ENCODE measurements around the gene SYNGR2. TPM values are rescaled to one million over a fixed set of nuclear protein-coding genes. Genes with fewer than 3 reads are reported as not detected.

SYNGR2 gene
- total and polyA plus RNA-seq, 9 of the 15 experiments (the other 6 are each of a cell fraction or from before 2014, with no cell fraction given): 1.4 to 173 (median 87.8) TPM

- TF ChIP-seq ZMIZ1 (IDR thresholded peaks at IDR 0.05; ENCODE audit: low read depth in 2 of 2, low read length in 2 of 2): 0 out of 4 replicates have a peak, but pooled peaks of 1 of the 2 experiments have one; percentile 7
- no peak for TF ChIP-seq MEIS2 (IDR thresholded peaks at IDR 0.05; ENCODE audit: partially characterized antibody)
- no peak for TF ChIP-seq ZBTB5 (IDR thresholded peaks at IDR 0.05)
- TF ChIP-seq ZNF263 (CRISPR knock-in tag; IDR thresholded peaks at IDR 0.05; ENCODE audit: borderline replicate concordance): no peak
- TF ChIP-seq HBP1 (CRISPR knock-in tag; IDR thresholded peaks at IDR 0.05): peak; percentile 31; the same call in 1 of the 2 replicates
- TF ChIP-seq ZKSCAN8 (CRISPR knock-in tag; IDR thresholded peaks at IDR 0.05): no peak
- TF ChIP-seq ZBTB11 (CRISPR knock-in tag; IDR thresholded peaks at IDR 0.05): peak in 1 of 3 experiments; percentile 64; a peak in 1 of 6 replicates
- TF ChIP-seq ZNF644 (tag; IDR thresholded peaks at IDR 0.05; ENCODE audit: low read depth): peak; percentile 84; the same call in 1 of the 2 replicates
- no peak for TF ChIP-seq RBM39 (optimal IDR thresholded peaks at IDR 0.05; ENCODE audit: low read depth, low read length)
- TF ChIP-seq FOSL1 (tag; conservative IDR thresholded peaks at IDR 0.05): no peak; the same call in 1 of the 2 replicates
- TF ChIP-seq FUS (optimal IDR thresholded peaks at IDR 0.05; ENCODE audit: low read depth, low read length): no peak
- 0 out of 2 replicates have a peak, but pooled peaks have one; percentile 24 for TF ChIP-seq RBM14 (IDR thresholded peaks at IDR 0.05; ENCODE audit: borderline replicate concordance, insufficient read depth, low read depth, low read length)
- TF ChIP-seq BCOR (IDR thresholded peaks at IDR 0.05): no peak
- TF ChIP-seq FOXJ2 (tag; IDR thresholded peaks at IDR 0.05): no peak
- TF ChIP-seq NCOA2 (IDR thresholded peaks at IDR 0.05; ENCODE audit: partially characterized antibody in 2 of 2): no peak
- TF ChIP-seq ARID2 (IDR thresholded peaks at IDR 0.05): no peak
Measured at GRCh38 chr17:78214016-78214705, 45.8 kb downstream of the SYNGR2 start, which contains the start of gene BIRC5 (continued).

Measured in K562 (cell line).